GM12878 (cell line): ENCODE data around the gene RDH5. TPM values are rescaled to one million over a fixed set of nuclear protein-coding genes. Genes with fewer than 3 reads are reported as not detected.

Experiments
- ATAC-seq: fragments of 200-7000 bp; cut with Tn5 transposase; 3 replicates; pipeline ENCODE4 v1.9.1; 2020; ENCODE audit warnings: mild to moderate bottlenecking, moderate library complexity
- BruUV-seq: library from RNA; stranded (reverse); fragments of 400-500 nt; replicated peaks from 2 replicates; lab custom pipeline; 2021; lab: Mats Ljungman, UMichigan
- CTCF ChIA-PET: fragments of 300-600 bp; sonication (Branson Sonifier 250); formaldehyde crosslinking; extraction: SDS; loops from one replicate; lab custom pipeline; 2021; ENCODE audit warnings: inconsistent platforms; lab: Yijun Ruan, JAX
- POLR2A ChIA-PET: fragments of 350-600 bp; formaldehyde crosslinking; extraction: SDS; loops from one replicate; lab custom pipeline; 2021; ENCODE audit warnings: inconsistent platforms; lab: Charles Lee
- RAD21 ChIA-PET: fragments of 300-600 bp; sonication (Branson Sonifier 250); formaldehyde crosslinking; loops from one replicate; lab custom pipeline; 2023; ENCODE audit warnings: antibody characterized with exemption; ENCODE audit not compliant: unreplicated experiment; lab: Charles Lee
- SMC1A ChIA-PET: fragments of 300-600 bp; sonication (Branson Sonifier 250); formaldehyde crosslinking; loops from one replicate; lab custom pipeline; 2023; ENCODE audit not compliant: unreplicated experiment, uncharacterized antibody; lab: Charles Lee
- DNase-seq: peaks from one replicate; pipeline ENCODE4 v3.0.0-alpha.2; 2011; ENCODE audit warnings: low read depth, low spot score
- FAIRE-seq: peaks from 3 replicates; lab custom pipeline; 2011; peaks lifted over from hg19 to GRCh38; lab: Jason Lieb, UNC
- H2AFZ ChIP-seq: 2 replicates; pipeline ENCODE4 v1.6.0; 2011; ENCODE audit warnings: low read depth, low read length, control low read depth; ENCODE audit not compliant: control insufficient read depth
- H3K27ac ChIP-seq: 2 replicates; pipeline ENCODE4 v1.5.1; 2011; ENCODE audit warnings: control low read depth; ENCODE audit not compliant: control insufficient read depth, insufficient read depth
- H3K27me3 ChIP-seq, 2 experiments: replicated peaks in 1 of 2; 2 replicates each; pipeline versions ENCODE4 v1.6.0 to v1.6.1; 2011; ENCODE audit warnings: low read length in 1 of 2; ENCODE audit not compliant: control insufficient read depth in 2 of 2, insufficient read depth in 2 of 2
- H3K36me3 ChIP-seq, 2 experiments: 2 replicates each; pipeline ENCODE4 v1.5.1; 2011; ENCODE audit warnings: low read length in 1 of 2; ENCODE audit not compliant: control insufficient read depth in 2 of 2, insufficient read depth in 2 of 2
- H3K4me1 ChIP-seq: 2 replicates; pipeline ENCODE4 v1.6.1; 2011; ENCODE audit warnings: mild to moderate bottlenecking, low read length, moderate library complexity, mixed read lengths; ENCODE audit not compliant: control insufficient read depth, insufficient read depth
- H3K4me2 ChIP-seq: 2 replicates; pipeline ENCODE4 v1.6.0; 2011; ENCODE audit warnings: control low read depth; ENCODE audit not compliant: control insufficient read depth, insufficient read depth
- H3K4me3 ChIP-seq: fragments of 200-600 bp; sonication (generic); 2 replicates; pipeline ENCODE4 v1.5.1; 2016
- H3K79me2 ChIP-seq: 2 replicates; pipeline ENCODE4 v1.6.0; 2011; ENCODE audit warnings: low read length; ENCODE audit not compliant: control insufficient read depth, insufficient read depth
- H3K9ac ChIP-seq: 2 replicates; pipeline ENCODE4 v1.8.0; 2011; ENCODE audit warnings: low read length, control low read depth, mixed read lengths; ENCODE audit not compliant: control insufficient read depth, insufficient read depth
- H3K9me3 ChIP-seq: replicated peaks from 3 replicates; pipeline ENCODE4 v1.5.1; 2011; ENCODE audit warnings: mild to moderate bottlenecking, low read length; ENCODE audit not compliant: control insufficient read depth, insufficient read depth
- H4K20me1 ChIP-seq: 2 replicates; pipeline ENCODE4 v1.6.0; 2011; ENCODE audit not compliant: control insufficient read depth, insufficient read depth
- ATF3 ChIP-seq: IDR thresholded peaks from 2 replicates; pipeline ENCODE4 v1.6.1; 2011; ENCODE audit warnings: low read depth, mild to moderate bottlenecking, low read length, moderate library complexity, borderline replicate concordance; ENCODE audit errors: extremely low read depth
- BMI1 ChIP-seq: fragments of 450-650 bp; IDR thresholded peaks from 2 replicates; pipeline ENCODE4 v1.6.1; 2016; ENCODE audit warnings: mild to moderate bottlenecking, moderate library complexity, borderline replicate concordance
- CEBPZ ChIP-seq: fragments of 150-350 bp; IDR thresholded peaks from 2 replicates; pipeline ENCODE4 v1.6.1; 2016; ENCODE audit warnings: low read depth, low read length
- ETV6 ChIP-seq, 2 experiments: fragments of 450-650 bp in 1 of 2; IDR thresholded peaks in 1 of 2; conservative IDR thresholded peaks in 1 of 2; 2 replicates each; pipeline ENCODE4 v1.6.1; 2014; ENCODE audit warnings: antibody characterized with exemption in 1 of 2, borderline replicate concordance in 1 of 2, low read depth in 1 of 2, mild to moderate bottlenecking in 1 of 2, moderate library complexity in 1 of 2
- GATAD2B ChIP-seq: fragments of 450-650 bp; conservative IDR thresholded peaks from 2 replicates; pipeline ENCODE4 v1.6.1; 2017; ENCODE audit warnings: low read depth, mild to moderate bottlenecking, moderate library complexity
- IRF3 ChIP-seq: fragments of 450-650 bp; IDR thresholded peaks from 2 replicates; pipeline ENCODE4 v1.6.1; 2014; ENCODE audit warnings: mild to moderate bottlenecking
- JUND ChIP-seq: IDR thresholded peaks from 2 replicates; pipeline ENCODE4 v1.6.1; 2012; ENCODE audit warnings: low read depth, mild to moderate bottlenecking, low read length, improper control_type of control experiment, moderate library complexity
- MLLT1 ChIP-seq: fragments of 450-650 bp; IDR thresholded peaks from 2 replicates; pipeline ENCODE4 v1.6.1; 2016; ENCODE audit warnings: mild to moderate bottlenecking
- MTA3 ChIP-seq: IDR thresholded peaks from 2 replicates; pipeline ENCODE4 v1.6.1; 2012; ENCODE audit warnings: low read length, inconsistent platforms, borderline replicate concordance
- PKNOX1 ChIP-seq: fragments of 450-650 bp; IDR thresholded peaks from 2 replicates; pipeline ENCODE4 v1.6.1; 2016; ENCODE audit warnings: mild to moderate bottlenecking
- RAD51 ChIP-seq: fragments of 450-650 bp; IDR thresholded peaks from 2 replicates; pipeline ENCODE4 v1.6.1; 2016; ENCODE audit warnings: moderate library complexity, mild to moderate bottlenecking, inconsistent platforms
- RELB ChIP-seq: fragments of 450-650 bp; IDR thresholded peaks from 2 replicates; pipeline ENCODE4 v1.6.1; 2017; ENCODE audit warnings: low read depth, mild to moderate bottlenecking, moderate library complexity
- SUZ12 ChIP-seq: fragments of 200-600 bp; sonication (generic); IDR thresholded peaks from one replicate; pipeline ENCODE4 v1.6.1; 2018; ENCODE audit warnings: antibody characterized with exemption, mild to moderate bottlenecking; ENCODE audit not compliant: unreplicated experiment
- TARDBP ChIP-seq: IDR thresholded peaks from 2 replicates; pipeline ENCODE4 v1.6.1; 2016; ENCODE audit warnings: borderline replicate concordance
- YY1 ChIP-seq: IDR thresholded peaks from 2 replicates; pipeline ENCODE4 v1.6.1; 2011; ENCODE audit warnings: low read depth, mild to moderate bottlenecking, low read length
- ZBED1 ChIP-seq: IDR thresholded peaks from 2 replicates; pipeline ENCODE4 v1.6.1; 2016; ENCODE audit warnings: borderline replicate concordance
- WGBS: methylation state at CpG from one replicate; pipeline ENCODE4 v1.1.6; 2016; ENCODE audit warnings: low lambda C conversion rate; ENCODE audit not compliant: insufficient replicate concordance, insufficient coverage; ENCODE audit errors: missing lambda C conversion rate; 5-methylcytosine and 5-hydroxymethylcytosine counted together
- in situ Hi-C: fragments of 300-500 bp; cut with MboI; formaldehyde crosslinking; loops from 9 replicates; pipeline ENCODE4 v1.14.3; 2018; ENCODE audit warnings: mixed read lengths
- intact Hi-C: fragments of 100-400 bp; cut with micrococcal nuclease; formaldehyde crosslinking; loops from one replicate; pipeline ENCODE4 v1.14.2; 2022; ENCODE audit not compliant: unreplicated experiment
- polyA plus RNA-seq, 11 experiments: library from polyadenylated mRNA; depleted of rRNA in 4 of 11; unstranded in 6 of 11; stranded (reverse) in 5 of 11; fragments of >200 nt; fragmentation: Nextera tagmentation in 4 of 11; fragmentation: Illumina TruSeq in 1 of 11; extraction: Ambion mirVana in 4 of 11; extraction: Trizol in 1 of 11; gene quantifications; 1 replicate in 1 of 11; 2 replicates in 10 of 11; pipeline versions ENCODE4 v1.2.1 to v1.2.3, GENCODE V29; 2011 to 2016; ENCODE audit warnings: inconsistent platforms in 2 of 11, missing spikeins in 2 of 11, low read depth in 1 of 11
- total RNA-seq, 4 experiments: library from RNA; depleted of rRNA in 3 of 4; stranded (reverse); fragments of >200 nt in 3 of 4; fragmentation: Illumina TruSeq in 1 of 4; extraction: Trizol in 1 of 4; gene quantifications; 2 replicates each; pipeline versions ENCODE4 v1.2.1 to v1.2.3, GENCODE V29; 2013 to 2021

RDH5 gene
- total and polyA plus RNA-seq, 10 of the 15 experiments (the other 5 are each of a cell fraction or from before 2014, with no cell fraction given): 2.6 to 11.6 (median 7.3) TPM

GRCh38 chr12:55679691-55680090 lies 40.5 kb upstream of the RDH5 start:
- Histone ChIP-seq H4K20me1 (no peaks in the 10 kb centered on the region), H3K27ac (no peak overlapping the region), H3K4me2 (no peak overlapping the region), H3K4me1 (peaks cover 10% of the 10 kb centered on the region), H2AFZ (no peak overlapping the region), H3K9ac (no peak overlapping the region), H3K36me3 (no peaks in the 10 kb centered on the region), H3K27me3 (no peaks in the 10 kb centered on the region), H3K79me2 (no peaks in the 10 kb centered on the region), H3K4me3 (no peak overlapping the region), H3K9me3 (no peaks in the 10 kb centered on the region)
- in situ Hi-C loops (no loop called here), intact Hi-C loops (no loop called here)
- ChIA-PET RAD21 (no interaction called here), POLR2A (no interaction called here), CTCF (no interaction called here), SMC1A (no interaction called here)
- WGBS: 62% methylated on average over 5 of the region's 5 CpGs
- FAIRE-seq (no peak), ATAC-seq (no peak), DNase-seq (no peak)
- no TSS peak for BruUV-seq
- TF ChIP-seq RAD51 (no peak), IRF3 (no peak), ETV6 (conservative IDR thresholded peaks at IDR 0.05 in 1 of 2, IDR thresholded peaks at IDR 0.05 in 1 of 2; ENCODE audit: borderline replicate concordance in 1 of 2, low read depth in 1 of 2) (no peak), MLLT1 (no peak), PKNOX1 (no peak), RELB (no peak), ATF3 (no peak), YY1 (no peak), ZBED1 (no peak), BMI1 (no peak), JUND (no peak), TARDBP (no peak), SUZ12 (no peak), GATAD2B (no peak), CEBPZ (no peak), MTA3 (no peak)
